Adrenal gland (tissue), 12 donors: ENCODE results near the gene TFDP2. TPM values are rescaled to one million over a fixed set of nuclear protein-coding genes. Genes with fewer than 3 reads are reported as not detected.

Source experiments
- DNase-seq, 7 donors: peaks; one replicate each; pipeline ENCODE4 v3.0.0-alpha.2; 2019 to 2020
- H3K27ac ChIP-seq, 5 donors: fragments of 200-600 bp; sonication (generic) in 4 of 5; 1 replicate in 3 of 5; 2 replicates in 2 of 5; pipeline versions ENCODE4 v1.5.1 to v1.8.0; 2016 to 2020; ENCODE audit warnings: mild to moderate bottlenecking in 1 of 5
- H3K27me3 ChIP-seq: fragments of 200-600 bp; 2 replicates; pipeline ENCODE4 v1.8.0; 2021
- H3K36me3 ChIP-seq, 2 donors: fragments of 200-600 bp; replicated peaks in 1 of 2; 1 replicate in 1 of 2; 2 replicates in 1 of 2; pipeline versions ENCODE4 v1.5.1 to v1.8.0; 2018 to 2022
- H3K4me1 ChIP-seq, 2 donors: fragments of 200-600 bp; replicated peaks in 1 of 2; 1 replicate in 1 of 2; 2 replicates in 1 of 2; pipeline versions ENCODE4 v1.5.1 to v1.8.0; 2018 to 2021
- H3K4me3 ChIP-seq, 4 donors: fragments of 200-600 bp; sonication (generic) in 3 of 4; one replicate each; pipeline ENCODE4 v1.5.1; 2016 to 2018
- H3K9me3 ChIP-seq, 3 donors: fragments of 200-600 bp; sonication (generic) in 1 of 3; replicated peaks in 1 of 3; 1 replicate in 2 of 3; 2 replicates in 1 of 3; pipeline versions ENCODE4 v1.5.1 to v1.8.0; 2016 to 2021
- CTCF ChIP-seq, 6 experiments: fragments of 450-650 bp in 4 of 6; fragments of 200-600 bp in 2 of 6; sonication (generic) in 1 of 6; IDR thresholded peaks; 1 replicate in 5 of 6; 2 replicates in 1 of 6; pipeline versions ENCODE4 v1.5.1 to v1.8.0; 2016 to 2021; ENCODE audit warnings: antibody characterized with exemption in 6 of 6, mild to moderate bottlenecking in 2 of 6, moderate library complexity in 1 of 6
- POLR2A ChIP-seq, 2 donors: fragments of 450-650 bp; IDR thresholded peaks; one replicate each; pipeline ENCODE4 v1.6.1; 2017; ENCODE audit warnings: antibody characterized with exemption in 2 of 2, mild to moderate bottlenecking in 2 of 2, moderate library complexity in 1 of 2
- WGBS, 4 donors: extraction: QIAGEN DNeasy Blood & Tissue Kit in 2 of 4; methylation state at CpG; one replicate each; pipeline versions ENCODE4 v1.1.5 to v1.1.7; 2013 to 2017; 5-methylcytosine and 5-hydroxymethylcytosine counted together
- intact Hi-C, 2 donors: fragments of 100-400 bp; cut with DNase I; formaldehyde crosslinking; loops; one replicate each; pipeline versions ENCODE4 v1.14.1 to v1.15.0; 2022 to 2023
- polyA plus RNA-seq, 3 donors: library from polyadenylated mRNA; stranded (reverse); fragments of 200-250 nt in 2 of 3; fragments of 350-450 nt in 1 of 3; fragmentation: Illumina TruSeq in 1 of 3; extraction: RNeasy Lipid Tissue Mini Kit (QIAGEN cat#74804) in 1 of 3; gene quantifications; one replicate each; pipeline ENCODE4 v1.2.3, GENCODE V29; 2013 to 2014
- total RNA-seq, 9 donors: library from RNA; depleted of rRNA in 4 of 9; stranded (reverse); fragments of >200 nt in 4 of 9; fragments of 120-200 nt in 1 of 9; fragmentation: NEBNext Ultra II Directional in 1 of 9; extraction: Animal tissue kit (Norgen Biotek cat#: 25700) in 1 of 9; gene quantifications; one replicate each; pipeline versions ENCODE4 v1.1.0 to v1.2.4, GENCODE V29; 2013 to 2023
- donor health status: healthy with polysubstance abuse.
- donor health status: Bipolar disorder and iron deficiency.
- donor health status: DM: yes; HTN: yes; CAD: no.
- donor health status: DM: no; HTN: no; CAD: no.
- donor health status: DM: no; HTN: no; CAD: no.
- donor health status: DM: yes; HTN: yes; CAD: no.

TFDP2 gene
- total and polyA plus RNA-seq, 12 donors, result 11.8 to 165 (median 62.0) TPM

GRCh38 chr3:141950572-141951493, 198.5 kb downstream of the TFDP2 start:
- WGBS, 4 donors, result 83 to 91% (median 88%) methylated on average over 4 of the region's 4 CpGs
- DNase-seq, result no peak
- Histone ChIP-seq H3K9me3 (no peaks in the 10 kb centered on the region), H3K27me3 (no peaks in the 10 kb centered on the region), H3K36me3 (peaks cover 0 to 6% of the 10 kb centered on the region in 2 donors), H3K4me3 (no peak overlapping the region), H3K4me1 (peaks cover 9 to 11% of the 10 kb centered on the region in 2 donors), H3K27ac (no peak overlapping the region)
- intact Hi-C loops, result no loop called here
- TF ChIP-seq POLR2A (IDR thresholded peaks at IDR 0.05), result no peak
- no peak for TF ChIP-seq CTCF (IDR thresholded peaks at IDR 0.05)

- no peak overlapping the region for H3K27ac ChIP-seq
- DNase-seq, result no peak
- intact Hi-C loops, result no loop called here
- no peaks in the 10 kb centered on the region for H3K27me3 ChIP-seq
- H3K4me3 ChIP-seq, result no peak overlapping the region
- no peaks in the 10 kb centered on the region for H3K9me3 ChIP-seq
- TF ChIP-seq CTCF (IDR thresholded peaks at IDR 0.05) (no peak), POLR2A (IDR thresholded peaks at IDR 0.05) (no peak)
- peaks cover 0 to 6% of the 10 kb centered on the region in 2 donors for H3K36me3 ChIP-seq
- peaks cover 2 to 5% of the 10 kb centered on the region in 2 donors for H3K4me1 ChIP-seq
- WGBS, 4 donors, result 93 to 96% (median 94%) methylated on average over 6 of the region's 6 CpGs
Measured at GRCh38 chr3:141949972-141950371, 199.4 kb downstream of the TFDP2 start.

- H3K27ac ChIP-seq, result no peak overlapping the region
- intact Hi-C loops, result no loop called here
- no peaks in the 10 kb centered on the region for H3K27me3 ChIP-seq
- H3K36me3 ChIP-seq, result peaks cover 0 to 6% of the 10 kb centered on the region in 2 donors
- TF ChIP-seq POLR2A (IDR thresholded peaks at IDR 0.05), result no peak
- H3K4me1 ChIP-seq, result no peaks in the 10 kb centered on the region
- H3K9me3 ChIP-seq, result no peaks in the 10 kb centered on the region
- no peak overlapping the region for H3K4me3 ChIP-seq
- peak in 1 of 7 donors; percentile 15 for DNase-seq
- 91 to 96% (median 95%) methylated on average over 9 to 10 of the region's 10 CpGs for WGBS, 4 donors
Measured at GRCh38 chr3:141949399-141949798, 199.9 kb downstream of the TFDP2 start.

- Histone ChIP-seq H3K36me3 (no peaks in the 10 kb centered on the region), H3K4me3 (no peak overlapping the region), H3K9me3 (no peaks in the 10 kb centered on the region), H3K27me3 (no peaks in the 10 kb centered on the region), H3K4me1 (peaks cover 0 to 4% of the 10 kb centered on the region in 2 donors), H3K27ac (no peak overlapping the region)
- intact Hi-C loops, result no loop called here
- TF ChIP-seq CTCF (IDR thresholded peaks at IDR 0.05) (no peak), POLR2A (IDR thresholded peaks at IDR 0.05) (no peak)
- DNase-seq, result peak in 1 of 7 donors; percentile 20
- 91 to 94% (median 92%) methylated on average over 11 to 16 of the region's 16 CpGs for WGBS, 4 donors
Measured at GRCh38 chr3:141945726-141946485, 203.4 kb downstream of the TFDP2 start.
